Neural cell (in vitro differentiated cells): ENCODE measurements around the gene PDE11A.

ENCODE experiments used
- EP300 ChIP-seq: fragments of 450-650 bp; conservative IDR thresholded peaks from 2 replicates; pipeline ENCODE4 v1.6.1; 2014; ENCODE audit warnings: antibody characterized with exemption, mild to moderate bottlenecking, moderate library complexity; ENCODE audit not compliant: poor library complexity, severe bottlenecking
- EZH2 ChIP-seq: fragments of 200-600, 300-800 bp; shearing (Covaris generic), sonication (generic); IDR thresholded peaks from 2 replicates; pipeline ENCODE4 v1.6.1; 2014; ENCODE audit warnings: antibody characterized with exemption, low read length, borderline replicate concordance, mild to moderate bottlenecking; ENCODE audit not compliant: insufficient read depth, poor library complexity, severe bottlenecking
- MXI1 ChIP-seq: fragments of 450-650 bp; conservative IDR thresholded peaks from 2 replicates; pipeline ENCODE4 v1.6.1; 2014; ENCODE audit warnings: antibody characterized with exemption, mild to moderate bottlenecking; ENCODE audit not compliant: poor library complexity, severe bottlenecking
- POLR2AphosphoS5 ChIP-seq: IDR thresholded peaks from 2 replicates; pipeline ENCODE4 v1.6.1; 2012
- RAD21 ChIP-seq: fragments of 450-650 bp; conservative IDR thresholded peaks from 2 replicates; pipeline ENCODE4 v1.6.1; 2014; ENCODE audit warnings: antibody characterized with exemption, mild to moderate bottlenecking, moderate library complexity
- SMC3 ChIP-seq: fragments of 450-650 bp; conservative IDR thresholded peaks from 2 replicates; pipeline ENCODE4 v1.6.1; 2014; ENCODE audit warnings: antibody characterized with exemption, mild to moderate bottlenecking, moderate library complexity; ENCODE audit not compliant: poor library complexity
- TAF1 ChIP-seq: IDR thresholded peaks from 2 replicates; pipeline ENCODE4 v1.6.1; 2012; ENCODE audit warnings: low read depth
- TF ChIP-seq, protein P1 (sequence below): fragments of 450-650 bp; IDR thresholded peaks from 2 replicates; pipeline ENCODE4 v1.5.1; 2014; ENCODE audit warnings: antibody characterized with exemption, mild to moderate bottlenecking, moderate library complexity; ENCODE audit not compliant: poor library complexity, severe bottlenecking
- TF ChIP-seq, protein P2 (sequence below): IDR thresholded peaks from 2 replicates; pipeline ENCODE4 v1.6.1; 2012; ENCODE audit warnings: borderline replicate concordance

DNA sequence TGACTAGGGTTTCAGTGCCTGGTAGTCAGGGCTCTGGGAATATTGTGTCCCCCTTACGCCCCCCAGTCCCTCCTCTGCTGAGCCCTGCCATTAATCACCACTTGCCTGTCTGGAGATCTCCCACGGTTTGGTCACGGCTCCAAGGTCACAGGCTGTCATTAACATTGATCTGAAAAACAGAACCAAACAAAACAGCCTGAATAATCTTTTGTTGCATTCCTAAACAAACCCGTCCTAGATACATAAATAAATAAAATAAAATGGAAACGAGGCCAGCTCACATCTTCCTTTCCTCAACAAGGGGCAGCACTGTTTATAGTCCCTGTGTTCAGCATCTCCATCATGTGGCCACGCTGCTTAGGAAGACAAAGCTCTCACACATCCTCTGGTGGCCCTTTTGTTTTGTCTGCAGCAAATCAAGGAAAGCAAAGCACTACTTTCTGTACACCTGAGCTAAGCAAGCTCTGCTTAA lies 397.2 kb downstream of the PDE11A start:
- TF ChIP-seq POLR2AphosphoS5 (no peak), RAD21 (no peak), EZH2 (no peak), EP300 (no peak), TAF1 (no peak), MXI1 (no peak), SMC3 (no peak)
- TF ChIP-seq, protein P1, sequence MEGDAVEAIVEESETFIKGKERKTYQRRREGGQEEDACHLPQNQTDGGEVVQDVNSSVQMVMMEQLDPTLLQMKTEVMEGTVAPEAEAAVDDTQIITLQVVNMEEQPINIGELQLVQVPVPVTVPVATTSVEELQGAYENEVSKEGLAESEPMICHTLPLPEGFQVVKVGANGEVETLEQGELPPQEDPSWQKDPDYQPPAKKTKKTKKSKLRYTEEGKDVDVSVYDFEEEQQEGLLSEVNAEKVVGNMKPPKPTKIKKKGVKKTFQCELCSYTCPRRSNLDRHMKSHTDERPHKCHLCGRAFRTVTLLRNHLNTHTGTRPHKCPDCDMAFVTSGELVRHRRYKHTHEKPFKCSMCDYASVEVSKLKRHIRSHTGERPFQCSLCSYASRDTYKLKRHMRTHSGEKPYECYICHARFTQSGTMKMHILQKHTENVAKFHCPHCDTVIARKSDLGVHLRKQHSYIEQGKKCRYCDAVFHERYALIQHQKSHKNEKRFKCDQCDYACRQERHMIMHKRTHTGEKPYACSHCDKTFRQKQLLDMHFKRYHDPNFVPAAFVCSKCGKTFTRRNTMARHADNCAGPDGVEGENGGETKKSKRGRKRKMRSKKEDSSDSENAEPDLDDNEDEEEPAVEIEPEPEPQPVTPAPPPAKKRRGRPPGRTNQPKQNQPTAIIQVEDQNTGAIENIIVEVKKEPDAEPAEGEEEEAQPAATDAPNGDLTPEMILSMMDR: no peak
- TF ChIP-seq, protein P2, sequence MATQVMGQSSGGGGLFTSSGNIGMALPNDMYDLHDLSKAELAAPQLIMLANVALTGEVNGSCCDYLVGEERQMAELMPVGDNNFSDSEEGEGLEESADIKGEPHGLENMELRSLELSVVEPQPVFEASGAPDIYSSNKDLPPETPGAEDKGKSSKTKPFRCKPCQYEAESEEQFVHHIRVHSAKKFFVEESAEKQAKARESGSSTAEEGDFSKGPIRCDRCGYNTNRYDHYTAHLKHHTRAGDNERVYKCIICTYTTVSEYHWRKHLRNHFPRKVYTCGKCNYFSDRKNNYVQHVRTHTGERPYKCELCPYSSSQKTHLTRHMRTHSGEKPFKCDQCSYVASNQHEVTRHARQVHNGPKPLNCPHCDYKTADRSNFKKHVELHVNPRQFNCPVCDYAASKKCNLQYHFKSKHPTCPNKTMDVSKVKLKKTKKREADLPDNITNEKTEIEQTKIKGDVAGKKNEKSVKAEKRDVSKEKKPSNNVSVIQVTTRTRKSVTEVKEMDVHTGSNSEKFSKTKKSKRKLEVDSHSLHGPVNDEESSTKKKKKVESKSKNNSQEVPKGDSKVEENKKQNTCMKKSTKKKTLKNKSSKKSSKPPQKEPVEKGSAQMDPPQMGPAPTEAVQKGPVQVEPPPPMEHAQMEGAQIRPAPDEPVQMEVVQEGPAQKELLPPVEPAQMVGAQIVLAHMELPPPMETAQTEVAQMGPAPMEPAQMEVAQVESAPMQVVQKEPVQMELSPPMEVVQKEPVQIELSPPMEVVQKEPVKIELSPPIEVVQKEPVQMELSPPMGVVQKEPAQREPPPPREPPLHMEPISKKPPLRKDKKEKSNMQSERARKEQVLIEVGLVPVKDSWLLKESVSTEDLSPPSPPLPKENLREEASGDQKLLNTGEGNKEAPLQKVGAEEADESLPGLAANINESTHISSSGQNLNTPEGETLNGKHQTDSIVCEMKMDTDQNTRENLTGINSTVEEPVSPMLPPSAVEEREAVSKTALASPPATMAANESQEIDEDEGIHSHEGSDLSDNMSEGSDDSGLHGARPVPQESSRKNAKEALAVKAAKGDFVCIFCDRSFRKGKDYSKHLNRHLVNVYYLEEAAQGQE: no peak
